WTC11 (cell line): Measurements from ENCODE around the gene BTBD7.

Experiments used
- CTCF ChIP-seq: fragments of 200-600 bp; IDR thresholded peaks from 2 replicates; pipeline ENCODE4 v1.8.0; 2022; ENCODE audit warnings: antibody characterized with exemption
- GABPB1 ChIP-seq: sonication (generic); formaldehyde crosslinking; IDR thresholded peaks from 2 replicates; pipeline ENCODE4 v1.8.1; 2023; ENCODE audit warnings: mild to moderate bottlenecking, missing genetic modification reagents
- MAX ChIP-seq: sonication (generic); formaldehyde crosslinking; IDR thresholded peaks from 2 replicates; pipeline ENCODE4 v1.8.0; 2022; ENCODE audit warnings: mild to moderate bottlenecking, missing genetic modification reagents
- NR1H2 ChIP-seq: sonication (generic); formaldehyde crosslinking; IDR thresholded peaks from 2 replicates; pipeline ENCODE4 v1.9.0; 2021; ENCODE audit warnings: mild to moderate bottlenecking, moderate library complexity, missing genetic modification reagents
- USF2 ChIP-seq: sonication (generic); formaldehyde crosslinking; IDR thresholded peaks from 2 replicates; pipeline ENCODE4 v1.8.1; 2023; ENCODE audit warnings: mild to moderate bottlenecking, missing genetic modification reagents, moderate library complexity
- ZNF138 ChIP-seq: sonication (generic); formaldehyde crosslinking; conservative IDR thresholded peaks from 2 replicates; pipeline ENCODE4 v1.8.1; 2022; ENCODE audit warnings: mild to moderate bottlenecking, moderate library complexity, missing genetic modification reagents
- ZNF512 ChIP-seq: sonication (generic); formaldehyde crosslinking; IDR thresholded peaks from 2 replicates; pipeline ENCODE4 v1.8.1; 2022; ENCODE audit warnings: missing genetic modification reagents, borderline replicate concordance

DNA sequence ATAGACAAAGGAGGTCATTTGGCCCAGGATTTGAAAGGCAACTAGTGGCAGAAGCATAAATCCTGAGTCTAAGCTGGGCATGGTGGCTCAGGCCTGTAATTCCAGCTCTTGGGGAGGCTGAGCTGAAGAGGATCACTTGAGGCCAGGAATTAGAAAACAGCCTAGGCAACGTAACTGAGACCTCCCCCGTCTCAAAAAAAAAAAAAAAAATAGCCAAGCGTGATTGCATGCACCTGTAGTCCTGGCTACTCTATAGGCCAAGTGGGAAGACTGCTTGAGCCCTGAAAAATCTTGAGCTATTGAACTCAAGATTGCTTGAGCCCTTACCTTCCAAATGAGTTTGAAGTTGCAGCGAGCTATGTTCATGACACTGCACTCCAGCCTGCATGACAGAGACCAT is 133.8 kb downstream of the BTBD7 start:
- TF ChIP-seq ZNF512 (CRISPR knock-in tag) (no peak), CTCF (no peak), NR1H2 (CRISPR knock-in tag) (no peak), GABPB1 (no peak), ZNF138 (CRISPR knock-in tag) (no peak), MAX (CRISPR knock-in tag) (no peak), USF2 (no peak)
